Ascending aorta (tissue), 2 donors: Measurements from ENCODE around the gene GXYLT2. TPM values are rescaled to one million over a fixed set of nuclear protein-coding genes. Genes with fewer than 3 reads are reported as not detected.

Experiments used
- DNase-seq, 2 donors: peaks; one replicate each; pipeline ENCODE4 v3.0.0-alpha.2; 2019; ENCODE audit warnings: low spot score in 2 of 2
- H3K27ac ChIP-seq, 2 donors: fragments of 200-600 bp; sonication (generic); one replicate each; pipeline ENCODE4 v1.5.1; 2016 to 2017; ENCODE audit warnings: mild to moderate bottlenecking in 1 of 2
- H3K27me3 ChIP-seq: fragments of 200-600 bp; sonication (generic); one replicate; pipeline ENCODE4 v1.5.1; 2017
- H3K36me3 ChIP-seq, 2 donors: fragments of 200-600 bp; sonication (generic); one replicate each; pipeline ENCODE4 v1.5.1; 2016
- H3K4me1 ChIP-seq, 2 donors: fragments of 200-600 bp; sonication (generic); one replicate each; pipeline ENCODE4 v1.5.1; 2016 to 2017; ENCODE audit warnings: mild to moderate bottlenecking in 1 of 2
- H3K4me3 ChIP-seq, 2 donors: fragments of 200-600 bp; sonication (generic); one replicate each; pipeline ENCODE4 v1.5.1; 2016 to 2017; ENCODE audit warnings: mild to moderate bottlenecking in 1 of 2
- H3K9me3 ChIP-seq, 2 donors: fragments of 200-600 bp; sonication (generic); one replicate each; pipeline ENCODE4 v1.5.1; 2016
- CTCF ChIP-seq, 3 experiments: fragments of 200-600 bp in 2 of 3; fragments of 450-650 bp in 1 of 3; sonication (generic) in 2 of 3; IDR thresholded peaks; one replicate each; pipeline ENCODE4 v1.5.1; 2016 to 2019; ENCODE audit warnings: antibody characterized with exemption in 3 of 3, mild to moderate bottlenecking in 1 of 3, moderate library complexity in 1 of 3
- intact Hi-C: fragments of 100-400 bp; cut with DNase I; formaldehyde crosslinking; loops from one replicate; pipeline ENCODE4 v1.15.1; 2023
- total RNA-seq: library from RNA; depleted of rRNA; stranded (reverse); fragments of >200 nt; gene quantifications from one replicate; pipeline ENCODE4 v1.1.0, GENCODE V29; 2016

GXYLT2 gene
- total RNA-seq, 1 donor from 2014 or later = 19.5 TPM

GRCh38 chr3:72890166-72890925 lies 2.5 kb downstream of the GXYLT2 start:
- H3K9me3 ChIP-seq = no peaks in the 10 kb centered on the region
- no peak for TF ChIP-seq CTCF (IDR thresholded peaks at IDR 0.05)
- H3K27me3 ChIP-seq = no peaks in the 10 kb centered on the region
- intact Hi-C loops = no loop called here
- DNase-seq = no peak
- H3K36me3 ChIP-seq = no peaks in the 10 kb centered on the region
- peak overlapping the region; percentile 60 to 89 for H3K27ac ChIP-seq
- peaks cover 3 to 6% of the 10 kb centered on the region in 2 donors for H3K4me1 ChIP-seq
- peak overlapping the region in 1 of 2 donors; percentile 80 for H3K4me3 ChIP-seq

- no peaks in the 10 kb centered on the region for H3K27me3 ChIP-seq
- TF ChIP-seq CTCF (IDR thresholded peaks at IDR 0.05) = no peak
- intact Hi-C loops = no loop called here
- peak overlapping the region; percentile 60 to 89 for H3K27ac ChIP-seq
- peak overlapping the region in 1 of 2 donors; percentile 80 for H3K4me3 ChIP-seq
- no peaks in the 10 kb centered on the region for H3K36me3 ChIP-seq
- H3K9me3 ChIP-seq = no peaks in the 10 kb centered on the region
- DNase-seq = no peak
- H3K4me1 ChIP-seq = peaks cover 3 to 6% of the 10 kb centered on the region in 2 donors
Measured at GRCh38 chr3:72891053-72891855, 3.4 kb downstream of the GXYLT2 start.

GRCh38 chr3:72892081-72892775 lies 4.4 kb downstream of the GXYLT2 start:
- no peak for TF ChIP-seq CTCF (IDR thresholded peaks at IDR 0.05)
- DNase-seq = no peak
- Histone ChIP-seq H3K27me3 (no peaks in the 10 kb centered on the region), H3K9me3 (no peaks in the 10 kb centered on the region), H3K36me3 (no peaks in the 10 kb centered on the region), H3K4me3 (no peak overlapping the region), H3K4me1 (peaks cover 3 to 6% of the 10 kb centered on the region in 2 donors), H3K27ac (peak overlapping the region in 1 of 2 donors; percentile 89)
- intact Hi-C loops = no loop called here

- no peak for DNase-seq
- H3K36me3 ChIP-seq = no peaks in the 10 kb centered on the region
- H3K9me3 ChIP-seq = no peaks in the 10 kb centered on the region
- intact Hi-C loops = no loop called here
- H3K27ac ChIP-seq = peak overlapping the region in 1 of 2 donors; percentile 89
- H3K4me3 ChIP-seq = no peak overlapping the region
- no peak for TF ChIP-seq CTCF (IDR thresholded peaks at IDR 0.05)
- H3K27me3 ChIP-seq = no peaks in the 10 kb centered on the region
- peaks cover 3 to 6% of the 10 kb centered on the region in 2 donors for H3K4me1 ChIP-seq
Measured at GRCh38 chr3:72892870-72893269, 5.0 kb downstream of the GXYLT2 start.

GRCh38 chr3:72894976-72895552 lies 7.2 kb downstream of the GXYLT2 start:
- no peak for DNase-seq
- Histone ChIP-seq H3K9me3 (no peaks in the 10 kb centered on the region), H3K4me3 (no peak overlapping the region), H3K27me3 (no peaks in the 10 kb centered on the region), H3K36me3 (no peaks in the 10 kb centered on the region), H3K27ac (no peak overlapping the region), H3K4me1 (peaks cover 3 to 6% of the 10 kb centered on the region in 2 donors)
- no peak for TF ChIP-seq CTCF (IDR thresholded peaks at IDR 0.05)
- intact Hi-C loops = no loop called here
